Measurements from ENCODE around the gene LMAN2.

DNA sequence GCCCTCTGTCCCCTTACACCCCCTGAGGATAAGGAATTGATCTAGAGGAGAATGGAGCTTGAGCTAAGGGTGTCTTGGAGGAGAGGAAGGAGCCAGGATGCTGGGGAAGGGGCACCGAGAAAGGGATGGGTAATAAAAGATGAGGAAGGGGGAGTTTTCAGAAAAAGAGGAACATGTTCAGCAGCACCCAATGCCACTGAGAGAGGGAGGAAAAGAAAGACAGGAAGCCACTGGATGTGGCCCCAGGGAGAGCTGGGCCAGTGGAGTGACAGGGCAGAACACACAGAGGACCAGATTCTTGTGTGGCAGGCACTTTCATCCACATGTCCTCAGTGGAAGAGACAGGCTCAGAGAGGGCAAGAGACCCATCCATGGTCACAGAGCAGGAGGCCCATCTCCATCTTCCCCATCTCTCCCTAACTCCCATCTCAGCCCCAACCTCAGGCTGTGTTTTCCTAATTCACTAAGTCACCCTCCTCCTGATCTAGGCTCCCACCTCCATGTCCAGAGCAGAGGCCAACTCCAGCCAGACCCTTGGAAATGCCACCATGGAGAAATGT, 41.8 kb upstream of the LMAN2 start:
- no peak for TF ChIP-seq POLR2A (IDR thresholded peaks at IDR 0.05)
- TF ChIP-seq, protein P1, sequence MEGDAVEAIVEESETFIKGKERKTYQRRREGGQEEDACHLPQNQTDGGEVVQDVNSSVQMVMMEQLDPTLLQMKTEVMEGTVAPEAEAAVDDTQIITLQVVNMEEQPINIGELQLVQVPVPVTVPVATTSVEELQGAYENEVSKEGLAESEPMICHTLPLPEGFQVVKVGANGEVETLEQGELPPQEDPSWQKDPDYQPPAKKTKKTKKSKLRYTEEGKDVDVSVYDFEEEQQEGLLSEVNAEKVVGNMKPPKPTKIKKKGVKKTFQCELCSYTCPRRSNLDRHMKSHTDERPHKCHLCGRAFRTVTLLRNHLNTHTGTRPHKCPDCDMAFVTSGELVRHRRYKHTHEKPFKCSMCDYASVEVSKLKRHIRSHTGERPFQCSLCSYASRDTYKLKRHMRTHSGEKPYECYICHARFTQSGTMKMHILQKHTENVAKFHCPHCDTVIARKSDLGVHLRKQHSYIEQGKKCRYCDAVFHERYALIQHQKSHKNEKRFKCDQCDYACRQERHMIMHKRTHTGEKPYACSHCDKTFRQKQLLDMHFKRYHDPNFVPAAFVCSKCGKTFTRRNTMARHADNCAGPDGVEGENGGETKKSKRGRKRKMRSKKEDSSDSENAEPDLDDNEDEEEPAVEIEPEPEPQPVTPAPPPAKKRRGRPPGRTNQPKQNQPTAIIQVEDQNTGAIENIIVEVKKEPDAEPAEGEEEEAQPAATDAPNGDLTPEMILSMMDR (IDR thresholded peaks at IDR 0.05) = no peak

Measured in Peyer's patch (tissue), 4 donors.